ENCODE measurements around the gene CIB4. TPM values are rescaled to one million over a fixed set of nuclear protein-coding genes. Genes with fewer than 3 reads are reported as not detected.

The CIB4 gene
- polyA plus RNA-seq, 3 donors: 0.40 to 0.92 (median 0.50) TPM

GRCh38 chr2:26612034-26612433 is 29.1 kb downstream of the CIB4 start:
- DNase-seq (ENCODE audit: low read depth in 3 of 3, low spot score in 2 of 3): no peak

GRCh38 chr2:26610504-26611335 is 30.4 kb downstream of the CIB4 start:
- no peak for DNase-seq (ENCODE audit: low read depth in 3 of 3, low spot score in 2 of 3)

GRCh38 chr2:26609839-26610277 is 31.3 kb downstream of the CIB4 start:
- no peak for DNase-seq (ENCODE audit: low read depth in 3 of 3, low spot score in 2 of 3)

GRCh38 chr2:26609205-26609631 is 31.9 kb downstream of the CIB4 start:
- no peak for DNase-seq (ENCODE audit: low read depth in 3 of 3, low spot score in 2 of 3)

- DNase-seq (ENCODE audit: low read depth in 3 of 3, low spot score in 2 of 3): no peak
Measured at GRCh38 chr2:26608557-26608956, 32.6 kb downstream of the CIB4 start.

GRCh38 chr2:26607698-26608097 is 33.5 kb downstream of the CIB4 start:
- no peak for DNase-seq (ENCODE audit: low read depth in 3 of 3, low spot score in 2 of 3)

- no peak for DNase-seq (ENCODE audit: low read depth in 3 of 3, low spot score in 2 of 3)
Measured at GRCh38 chr2:26606847-26607190, 34.3 kb downstream of the CIB4 start.

GRCh38 chr2:26605999-26606846 is 34.9 kb downstream of the CIB4 start:
- no peak for DNase-seq (ENCODE audit: low read depth in 3 of 3, low spot score in 2 of 3)

GRCh38 chr2:26605195-26605998 is 35.8 kb downstream of the CIB4 start:
- DNase-seq (ENCODE audit: low read depth in 3 of 3, low spot score in 2 of 3): no peak

GRCh38 chr2:26602575-26602974 is 38.6 kb downstream of the CIB4 start:
- DNase-seq (ENCODE audit: low read depth in 3 of 3, low spot score in 2 of 3): no peak

- no peak for DNase-seq (ENCODE audit: low read depth in 3 of 3, low spot score in 2 of 3)
Measured at GRCh38 chr2:26599387-26599786, 41.8 kb downstream of the CIB4 start.

- no peak for DNase-seq (ENCODE audit: low read depth in 3 of 3, low spot score in 2 of 3)
Measured at GRCh38 chr2:26598996-26599373, 42.2 kb downstream of the CIB4 start.

- DNase-seq (ENCODE audit: low read depth in 3 of 3, low spot score in 2 of 3): no peak
Measured at GRCh38 chr2:26598336-26598995, 42.7 kb downstream of the CIB4 start.

- DNase-seq (ENCODE audit: low read depth in 3 of 3, low spot score in 2 of 3): no peak
Measured at GRCh38 chr2:26597197-26597596, 44.0 kb downstream of the CIB4 start.

- DNase-seq (ENCODE audit: low read depth in 3 of 3, low spot score in 2 of 3): no peak
Measured at GRCh38 chr2:26595146-26595545, 46.0 kb downstream of the CIB4 start.

GRCh38 chr2:26591619-26592505 is 49.3 kb downstream of the CIB4 start:
- no peak for DNase-seq (ENCODE audit: low read depth in 3 of 3, low spot score in 2 of 3)

GRCh38 chr2:26590980-26591618 is 50.1 kb downstream of the CIB4 start:
- no peak for DNase-seq (ENCODE audit: low read depth in 3 of 3, low spot score in 2 of 3)

GRCh38 chr2:26590508-26590907 is 50.7 kb downstream of the CIB4 start:
- DNase-seq (ENCODE audit: low read depth in 3 of 3, low spot score in 2 of 3): no peak

GRCh38 chr2:26588576-26588975 is 52.6 kb downstream of the CIB4 start:
- DNase-seq (ENCODE audit: low read depth in 3 of 3, low spot score in 2 of 3): no peak
